Measurements from ENCODE around the gene EPS8L3.
A peak's percentile ranks its signal among the peaks of the same experiment; 100 is the strongest.

The EPS8L3 gene

DNA sequence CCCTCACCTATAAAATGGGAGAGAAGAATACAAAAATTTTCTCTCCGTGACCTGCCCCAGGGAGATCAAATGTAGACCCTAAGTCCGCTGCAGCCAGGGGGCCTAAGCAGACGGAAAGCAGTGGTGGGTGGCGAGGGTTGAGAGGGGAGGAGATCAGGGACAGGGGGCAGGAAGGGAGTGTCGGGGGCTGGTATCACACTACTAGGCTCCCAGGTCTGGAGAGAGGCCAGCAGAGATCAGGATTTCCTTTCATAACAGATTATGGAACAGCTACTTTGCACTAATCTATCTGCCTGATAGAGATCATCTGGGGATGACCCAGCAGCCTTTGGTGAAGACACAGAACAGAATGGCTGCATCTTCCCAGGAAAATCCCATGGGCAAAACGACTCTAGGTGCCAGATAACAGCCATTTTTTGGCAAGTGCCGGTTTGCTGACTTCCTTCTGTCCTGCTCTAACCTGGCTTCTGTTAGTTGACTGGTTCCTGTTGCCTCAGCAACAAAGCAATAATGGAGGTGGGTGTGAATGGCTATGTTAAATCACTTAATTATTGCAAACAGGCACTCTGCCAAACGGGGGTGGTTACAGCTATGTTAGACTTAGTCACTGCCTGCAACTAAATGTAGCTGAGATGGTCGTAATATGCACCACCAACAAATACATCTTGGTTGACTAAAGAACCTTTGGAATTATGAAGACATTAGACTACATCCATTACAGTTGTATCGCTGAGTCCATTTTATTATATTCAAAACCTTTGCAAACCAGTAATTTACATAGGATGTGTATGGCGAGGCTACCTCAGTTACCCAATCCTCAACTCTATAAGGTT is 30.0 kb upstream of the EPS8L3 start:
- DNase-seq (ENCODE audit: low spot score), result peak; percentile 44

DNA sequence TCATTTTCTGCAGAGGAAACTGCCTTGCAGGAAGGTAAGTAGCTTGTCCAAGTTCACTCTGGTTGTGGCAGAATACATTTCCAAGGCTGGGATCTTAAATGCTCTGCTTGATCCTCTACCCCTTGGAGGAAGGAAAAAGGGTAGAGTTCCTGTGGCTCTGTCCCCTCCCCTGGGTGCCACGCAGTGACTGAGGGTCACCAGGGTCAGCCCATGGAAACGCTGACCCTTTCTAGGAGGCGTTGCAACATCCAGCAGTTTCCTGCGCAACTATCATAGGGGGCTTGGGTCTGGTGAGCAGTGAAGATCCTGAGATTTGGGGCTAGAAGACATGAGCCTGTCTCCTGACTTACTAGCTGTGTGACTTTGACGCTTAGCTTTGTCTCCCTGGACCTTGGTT is 29.4 kb upstream of the EPS8L3 start:
- DNase-seq (ENCODE audit: low spot score), result no peak

DNA sequence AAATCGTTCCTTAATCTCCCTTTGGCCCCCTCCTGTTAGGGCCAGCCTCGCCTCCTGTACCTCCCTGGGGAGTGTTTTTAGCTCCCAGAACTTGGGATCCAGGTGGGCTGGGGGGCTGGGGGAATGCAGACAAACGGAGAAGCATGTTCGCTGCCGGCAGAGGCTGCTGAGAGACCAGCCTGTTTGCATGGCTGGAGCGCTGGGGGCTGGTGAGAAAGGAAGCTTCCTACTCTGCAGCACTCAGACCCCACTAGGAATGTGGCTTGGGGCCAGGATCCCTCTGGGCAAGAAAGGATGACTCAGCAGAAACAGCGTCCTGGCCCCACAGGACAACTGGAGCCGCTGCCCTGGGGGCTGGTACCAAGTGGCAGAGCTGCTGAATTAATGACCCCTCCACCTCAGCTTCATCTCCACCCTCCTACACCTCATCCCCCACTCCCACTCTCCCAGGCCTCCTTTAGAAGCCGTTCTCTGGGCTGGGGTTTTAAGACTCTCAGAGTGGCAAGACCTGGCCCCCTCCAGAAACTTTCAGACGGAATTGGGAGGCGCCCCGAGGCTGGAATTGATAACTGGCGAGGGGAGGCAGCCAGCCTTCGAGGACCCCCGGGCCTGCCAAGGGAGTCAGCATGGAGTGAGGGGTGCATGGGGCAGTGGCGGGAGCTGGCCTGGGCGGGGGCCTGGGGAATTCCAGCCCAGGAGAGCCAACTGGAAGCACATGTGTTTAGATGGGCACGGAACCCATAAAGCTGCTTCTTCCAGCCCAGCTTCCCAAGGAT is 28.5 kb upstream of the EPS8L3 start:
- peak; percentile 75 for DNase-seq (ENCODE audit: low spot score)

DNA sequence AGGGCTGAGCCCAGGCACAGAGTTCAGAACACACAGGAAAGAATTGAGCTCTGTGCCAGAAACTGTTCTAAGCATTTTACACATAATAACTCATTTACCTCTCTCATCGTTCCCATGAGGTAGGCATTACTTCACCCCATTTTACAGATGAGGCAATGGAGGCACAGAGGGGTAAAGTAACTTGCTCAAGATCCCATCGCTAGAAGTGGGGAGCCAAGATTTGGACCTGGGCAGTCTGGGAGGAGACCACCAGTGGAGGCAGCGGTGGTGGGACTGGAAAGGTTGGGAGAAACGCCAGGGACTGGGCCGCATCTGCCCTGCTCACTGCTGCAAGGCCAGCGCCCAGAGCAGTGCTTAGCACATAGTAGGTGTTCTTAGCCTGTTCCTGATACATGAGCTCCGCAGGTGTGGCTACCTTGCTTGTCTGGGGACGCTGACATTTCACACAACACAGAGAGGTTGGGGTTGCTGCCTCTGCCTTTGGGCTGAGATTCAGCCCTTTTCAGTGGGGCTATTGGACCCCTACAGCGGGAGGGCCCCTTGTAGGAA is 27.8 kb upstream of the EPS8L3 start:
- DNase-seq (ENCODE audit: low spot score), result no peak

DNA sequence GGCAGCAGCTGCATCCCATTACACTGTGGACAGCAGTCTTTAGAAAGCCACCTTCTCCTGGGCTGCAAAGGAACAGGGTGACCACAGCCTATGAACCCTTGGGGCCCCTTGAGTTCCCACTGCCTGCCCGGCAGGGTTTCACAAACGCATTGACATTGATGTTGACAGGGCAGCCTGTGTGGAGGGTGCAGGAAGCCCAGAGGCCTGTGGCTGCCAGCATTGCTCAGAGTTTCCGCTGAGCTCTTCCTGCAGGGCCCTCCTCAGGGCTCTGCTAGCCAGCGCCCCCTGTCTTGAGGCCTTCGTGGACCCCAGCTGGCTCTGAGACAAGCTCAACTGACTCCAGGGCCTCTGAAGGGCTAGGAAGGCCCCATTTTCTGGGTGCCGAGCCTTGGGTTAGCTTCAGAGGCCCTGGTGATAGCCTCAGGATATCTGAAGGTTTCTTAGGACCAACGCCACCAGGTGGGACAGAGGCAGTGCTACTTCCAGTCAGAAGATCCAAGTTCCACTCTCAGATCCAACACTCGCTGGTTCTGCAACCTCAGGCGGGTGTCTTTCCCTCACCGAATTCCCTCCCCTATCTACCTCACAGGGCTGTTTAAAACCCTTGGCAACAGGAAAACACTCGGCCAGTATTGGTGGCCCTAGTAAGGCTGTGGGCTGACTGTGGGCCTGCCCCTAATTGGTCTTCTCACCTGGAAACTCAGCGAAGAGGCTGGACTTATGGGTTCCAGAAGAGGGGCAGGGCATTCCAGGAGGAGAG is 27.2 kb upstream of the EPS8L3 start:
- peak; percentile 62 for DNase-seq (ENCODE audit: low spot score)

DNA sequence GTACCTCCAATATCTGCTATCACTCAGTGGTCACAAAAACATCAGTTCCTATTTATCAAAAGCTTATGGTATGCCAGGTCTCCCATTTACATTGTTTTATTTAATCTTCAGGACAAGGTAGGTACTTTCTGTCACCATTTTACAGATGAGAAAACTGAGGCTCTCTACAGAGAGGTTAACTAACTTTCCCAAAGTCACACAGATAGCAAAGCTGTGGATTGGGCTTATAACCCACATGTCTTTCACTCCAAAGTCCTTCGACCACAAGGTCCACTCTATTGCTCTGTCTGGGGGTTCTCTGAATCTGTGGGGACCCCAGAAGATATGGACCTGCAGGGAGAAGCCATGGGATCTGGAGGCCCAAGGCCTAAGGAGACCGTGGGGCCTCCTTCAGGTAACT is 26.6 kb upstream of the EPS8L3 start:
- DNase-seq (ENCODE audit: low spot score), result no peak

DNA sequence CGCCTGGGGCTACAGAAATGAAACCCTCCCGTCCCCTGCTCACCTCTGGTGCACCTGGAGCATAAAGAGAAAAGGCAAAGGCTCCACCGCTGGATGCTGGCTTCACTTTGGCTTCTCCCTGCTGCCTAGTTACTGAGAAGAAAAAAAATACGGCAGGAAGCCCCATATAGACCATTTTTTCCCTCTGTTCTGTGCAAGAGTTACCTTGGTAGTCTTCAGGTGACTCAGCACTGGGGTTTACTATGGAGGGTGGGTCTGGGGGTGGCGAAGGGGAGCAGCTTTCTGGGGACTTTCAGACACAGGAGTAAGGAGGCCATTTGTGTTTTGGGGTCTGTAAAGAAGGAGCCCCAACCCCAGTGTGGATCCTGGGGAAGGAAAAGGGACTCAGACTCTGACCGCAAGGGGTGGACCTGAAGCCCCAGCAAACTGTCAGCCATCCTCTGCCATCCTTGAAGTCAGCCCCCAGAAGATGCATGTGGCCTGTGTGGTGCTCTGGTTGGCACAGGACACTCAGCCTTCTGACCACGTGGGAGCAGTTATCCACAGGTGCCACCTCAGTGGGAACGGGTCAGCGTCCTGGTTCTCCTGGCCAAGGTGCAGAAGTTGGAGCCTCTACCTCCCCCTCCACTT is 25.9 kb upstream of the EPS8L3 start:
- no peak for DNase-seq (ENCODE audit: low spot score)

DNA sequence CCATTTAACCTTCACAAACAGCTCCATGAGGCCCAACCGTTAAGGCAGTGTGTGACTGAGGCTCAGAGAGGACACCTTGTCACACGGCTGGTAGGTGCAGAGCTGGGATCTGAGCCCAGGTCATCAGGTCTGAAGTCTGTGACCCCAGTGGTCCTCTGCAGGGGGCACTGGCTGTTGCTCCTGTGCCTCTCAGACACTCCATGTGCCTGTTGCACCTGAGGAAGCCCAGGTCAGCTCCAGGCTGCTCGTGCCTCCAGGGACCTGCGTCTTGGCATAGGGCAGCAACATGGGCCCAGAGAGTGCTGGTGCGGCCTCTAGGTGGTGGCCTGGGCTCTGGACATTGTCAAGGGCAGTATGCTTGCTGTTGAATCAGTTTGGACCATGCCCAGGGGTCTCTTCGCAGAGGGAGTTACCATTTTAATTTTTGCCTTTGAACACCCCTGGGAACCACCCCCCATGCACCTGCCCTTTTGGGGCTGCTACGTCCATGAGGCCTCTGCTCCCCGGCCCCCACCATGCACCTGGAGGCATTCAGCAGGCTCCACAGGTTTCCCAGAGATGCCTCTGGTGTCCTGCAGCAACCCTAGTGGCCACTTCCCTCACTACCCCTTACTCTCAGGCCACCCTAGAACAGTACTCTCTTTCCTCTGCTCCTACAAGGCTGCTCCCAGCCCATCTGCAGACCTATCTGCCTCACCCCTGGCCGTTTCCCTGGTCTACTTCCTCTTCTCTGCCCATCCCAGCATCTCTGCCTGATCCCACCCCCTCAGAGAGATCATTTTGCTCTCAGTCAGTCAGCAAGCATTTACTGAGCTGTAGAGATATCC is 25.2 kb upstream of the EPS8L3 start:
- peak; percentile 79 for DNase-seq (ENCODE audit: low spot score)

DNA sequence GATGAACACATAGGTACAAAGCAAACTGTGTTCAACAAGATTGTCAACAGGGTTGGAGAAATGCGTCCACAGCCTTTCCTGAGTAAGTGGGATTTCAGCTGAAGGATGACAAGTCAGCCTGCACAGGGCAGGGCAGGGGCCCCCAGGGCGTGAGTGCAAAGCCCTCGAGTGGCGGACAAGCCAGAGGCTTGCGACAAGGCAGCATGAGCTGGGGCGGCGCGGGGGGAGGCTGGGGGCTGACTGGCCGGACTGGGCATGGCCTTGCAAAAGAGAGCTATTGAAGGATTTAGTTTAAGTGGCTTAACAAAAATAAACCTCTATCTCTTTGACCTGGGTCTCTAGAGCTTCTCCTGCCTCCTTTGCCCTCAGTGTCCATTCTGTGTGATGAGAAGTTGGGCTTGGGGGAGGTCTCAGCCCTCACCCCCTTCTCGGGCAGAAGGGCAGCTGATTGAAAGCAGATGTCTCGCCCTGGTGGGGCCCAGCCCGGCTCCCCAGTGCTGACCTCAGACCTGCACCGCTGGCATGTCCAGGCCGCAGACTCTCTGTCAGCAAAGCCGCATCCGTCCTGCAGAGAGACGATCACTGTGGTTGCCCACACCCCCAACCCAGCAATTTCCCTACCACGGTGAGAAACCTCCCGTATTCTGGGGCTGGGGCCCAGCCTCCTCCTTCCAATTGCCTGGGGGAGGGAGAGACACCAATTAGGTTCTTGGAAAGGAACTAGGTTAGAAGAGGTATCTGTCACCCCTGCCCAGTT is 24.3 kb upstream of the EPS8L3 start:
- no peak for DNase-seq (ENCODE audit: low spot score)

DNA sequence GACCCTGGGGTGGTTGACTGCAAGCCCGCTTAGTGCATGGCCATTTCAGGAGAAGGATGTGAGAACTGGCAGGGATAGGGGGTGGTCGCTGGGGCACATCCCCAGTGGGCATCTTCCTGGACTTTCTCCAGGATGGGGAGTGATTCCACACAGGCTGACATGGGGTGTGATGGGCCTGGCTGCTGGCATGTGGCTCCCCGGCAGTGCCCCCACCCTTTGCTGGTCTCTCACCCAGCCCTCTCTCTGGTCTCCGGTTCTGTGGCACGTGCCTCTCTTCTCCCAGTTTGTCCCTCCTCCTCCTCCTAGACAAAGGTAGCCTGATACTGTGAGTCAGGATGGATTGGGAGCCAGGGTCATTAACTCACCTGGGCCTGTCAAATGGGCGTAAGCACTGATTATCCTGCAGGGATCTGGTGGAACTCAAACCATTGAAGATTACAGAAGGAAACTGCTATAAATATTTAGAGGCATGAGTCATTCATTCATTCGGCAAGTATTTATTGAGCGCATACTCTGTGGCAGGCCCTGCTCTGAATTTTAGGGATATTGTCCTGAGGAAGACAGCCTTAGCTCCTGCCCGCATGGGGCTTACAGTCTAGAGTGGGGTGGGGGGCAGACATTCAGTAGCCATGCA is 23.6 kb upstream of the EPS8L3 start:
- DNase-seq (ENCODE audit: low spot score), result no peak

DNA sequence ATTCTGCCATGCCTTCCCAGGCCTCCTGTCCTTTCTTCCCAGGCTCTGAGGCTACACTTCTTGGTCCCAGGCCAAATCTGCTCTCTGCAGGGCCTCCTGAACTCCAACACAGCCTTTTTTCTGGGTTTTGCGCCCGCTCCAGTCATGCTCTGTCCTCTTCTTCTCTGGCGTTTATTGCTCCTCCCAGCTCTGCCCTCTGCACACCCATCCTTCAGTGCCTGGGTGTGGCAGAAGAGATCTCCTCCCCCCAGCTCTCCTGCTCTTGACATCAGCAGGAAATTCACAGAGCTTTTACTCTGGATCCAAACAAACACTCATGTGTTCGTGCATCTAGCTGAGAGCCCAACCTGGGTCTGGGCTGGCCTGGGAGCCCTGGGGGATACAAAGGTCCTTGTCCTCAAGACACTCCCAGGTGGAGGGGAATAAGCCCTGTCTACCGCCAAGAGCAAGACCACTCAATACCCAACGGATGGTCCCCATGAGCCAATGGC is 22.9 kb upstream of the EPS8L3 start:
- no peak for DNase-seq (ENCODE audit: low spot score)

DNA sequence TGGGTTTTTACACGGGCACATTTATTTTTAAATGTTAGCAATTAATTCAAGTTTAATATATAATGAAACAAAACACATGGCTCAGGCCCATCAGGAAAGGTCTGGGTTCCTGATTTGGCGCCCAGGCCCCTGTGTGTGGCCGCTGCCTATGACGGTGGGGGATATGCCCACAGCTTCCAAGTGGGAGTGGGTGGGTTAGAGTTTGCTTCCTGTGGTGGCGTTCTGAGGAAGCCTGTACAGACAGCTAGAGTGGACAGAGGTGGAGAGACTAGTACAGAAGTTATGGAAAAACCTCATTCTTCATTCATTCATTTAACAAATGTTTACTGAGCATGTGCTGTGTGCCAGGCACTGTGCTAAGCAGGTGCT is 22.4 kb upstream of the EPS8L3 start:
- DNase-seq (ENCODE audit: low spot score), result no peak

DNA sequence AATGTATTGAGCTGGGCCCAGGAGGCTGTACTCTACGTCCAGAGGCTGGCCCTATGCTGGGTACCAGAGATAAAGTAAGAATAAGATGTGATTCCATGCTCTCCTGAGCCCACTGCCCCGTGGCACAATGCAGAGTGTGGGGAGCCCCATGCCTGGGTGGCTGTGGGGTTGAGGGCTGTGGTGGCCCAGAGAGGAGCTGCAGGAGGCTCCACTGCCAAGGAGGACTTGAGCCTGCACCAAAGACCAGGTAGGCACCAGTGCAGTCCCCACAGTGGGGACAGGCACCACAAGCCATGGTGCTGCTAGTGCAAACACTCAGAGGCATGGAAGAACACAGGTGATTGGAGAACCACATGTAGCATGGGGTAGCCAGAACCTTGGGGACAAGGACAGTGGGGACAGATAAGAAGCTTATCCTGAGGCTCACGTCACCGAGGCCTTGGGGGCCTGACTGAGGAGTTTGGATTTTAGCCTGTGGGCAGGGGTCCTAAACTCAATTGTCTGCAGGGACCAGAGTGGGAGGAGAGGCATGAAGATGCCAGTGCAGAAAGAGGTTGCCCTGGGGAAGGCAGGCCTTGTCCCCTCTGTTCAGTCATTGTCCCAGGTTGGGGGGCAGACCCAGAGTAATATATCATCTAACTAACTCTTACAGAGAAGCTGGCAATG is 21.9 kb upstream of the EPS8L3 start:
- no peak for DNase-seq (ENCODE audit: low spot score)

DNA sequence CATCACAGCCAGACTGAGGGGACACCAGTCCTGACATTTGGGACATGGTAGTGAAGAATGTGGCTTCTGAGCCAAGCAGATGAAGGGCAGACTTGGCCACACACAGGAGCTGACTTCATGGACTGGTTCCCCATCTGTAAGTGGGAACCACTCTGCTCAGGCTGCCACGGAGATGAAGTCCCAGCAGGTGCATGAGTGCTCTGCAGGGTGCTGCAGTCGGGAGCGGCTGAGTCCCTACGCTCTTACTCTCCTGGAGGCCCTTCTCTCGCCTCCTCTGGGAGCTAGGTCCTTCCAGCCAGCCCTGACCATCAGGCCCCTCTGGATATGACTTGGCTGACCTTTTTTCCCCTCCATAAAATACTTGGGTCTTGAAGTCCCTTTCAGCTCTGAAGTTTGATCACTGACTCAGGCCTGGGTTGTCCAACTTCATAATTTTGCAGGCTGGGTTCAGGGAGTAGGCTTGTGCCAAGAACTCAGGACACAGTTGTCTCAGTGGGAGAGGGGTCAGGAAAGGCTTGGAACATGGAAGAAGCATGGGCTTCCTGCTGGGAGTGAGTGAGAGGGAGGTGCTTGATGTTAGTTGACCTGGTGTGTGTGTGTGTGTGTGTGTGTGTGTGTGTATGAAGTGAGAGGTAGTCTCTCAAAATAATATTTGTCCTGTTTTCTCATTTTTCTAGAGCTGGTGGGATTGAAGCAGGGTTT is 21.0 kb upstream of the EPS8L3 start:
- DNase-seq (ENCODE audit: low spot score), result no peak

DNA sequence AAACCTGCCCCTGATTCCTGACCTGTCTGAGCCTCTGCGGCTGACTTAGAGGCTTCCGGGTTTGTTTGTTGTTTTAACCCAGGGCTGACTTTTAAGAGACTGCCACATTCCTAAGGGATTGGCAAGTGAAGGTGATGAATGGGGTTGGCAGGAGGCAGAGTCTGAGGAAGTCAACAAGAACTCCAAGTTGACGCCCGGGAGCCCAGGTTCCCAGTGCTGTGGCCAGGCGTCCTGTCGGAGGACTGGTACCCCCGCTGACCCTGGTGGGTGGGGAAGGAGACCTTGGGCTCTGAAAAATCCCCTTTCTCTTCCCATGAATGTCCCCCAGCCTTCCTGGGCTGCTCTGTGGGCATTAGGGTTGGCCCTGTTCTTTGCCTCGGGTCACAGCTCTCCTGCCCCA is 19.7 kb upstream of the EPS8L3 start:
- DNase-seq (ENCODE audit: low spot score), result peak; percentile 58

DNA sequence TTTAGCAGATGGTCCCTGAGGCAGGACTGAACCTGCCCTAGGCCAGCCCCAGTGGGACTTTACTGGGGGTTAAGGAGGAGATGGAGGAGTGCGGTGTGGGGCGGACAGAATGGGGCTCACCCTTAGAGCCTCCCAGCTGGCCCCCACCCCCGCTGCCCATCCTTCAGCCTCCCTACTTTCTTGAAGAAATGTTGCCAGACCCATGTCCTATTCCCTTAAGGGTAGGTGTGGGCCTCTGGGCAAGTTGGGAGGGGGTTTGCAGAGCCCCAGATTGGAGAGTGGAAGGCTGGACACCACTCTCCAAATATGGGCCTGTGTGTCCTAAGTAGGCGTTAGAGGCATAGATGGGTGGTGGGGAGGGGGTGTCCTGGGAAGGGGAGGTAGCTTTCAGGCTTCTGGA is 19.2 kb upstream of the EPS8L3 start:
- DNase-seq (ENCODE audit: low spot score), result no peak

DNA sequence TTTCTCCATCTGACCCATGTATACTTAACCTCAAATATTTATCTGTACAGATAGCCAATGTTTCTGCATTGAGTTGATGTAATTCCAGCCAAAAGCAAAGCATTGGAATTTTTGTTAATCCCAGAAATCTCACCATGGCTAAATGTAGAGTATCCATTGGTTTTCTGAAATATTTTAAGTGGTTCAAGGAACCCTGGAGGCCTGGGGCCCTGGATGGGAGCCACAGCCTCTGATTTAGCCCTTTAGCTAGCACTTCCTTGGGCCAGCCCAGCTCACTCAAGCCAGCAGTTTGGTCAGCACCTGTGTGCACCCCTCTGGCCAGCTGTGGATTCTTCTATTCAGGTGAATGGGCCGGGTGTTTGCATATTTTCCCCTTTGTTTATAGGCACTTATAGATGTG is 18.8 kb upstream of the EPS8L3 start:
- DNase-seq (ENCODE audit: low spot score), result no peak

DNA sequence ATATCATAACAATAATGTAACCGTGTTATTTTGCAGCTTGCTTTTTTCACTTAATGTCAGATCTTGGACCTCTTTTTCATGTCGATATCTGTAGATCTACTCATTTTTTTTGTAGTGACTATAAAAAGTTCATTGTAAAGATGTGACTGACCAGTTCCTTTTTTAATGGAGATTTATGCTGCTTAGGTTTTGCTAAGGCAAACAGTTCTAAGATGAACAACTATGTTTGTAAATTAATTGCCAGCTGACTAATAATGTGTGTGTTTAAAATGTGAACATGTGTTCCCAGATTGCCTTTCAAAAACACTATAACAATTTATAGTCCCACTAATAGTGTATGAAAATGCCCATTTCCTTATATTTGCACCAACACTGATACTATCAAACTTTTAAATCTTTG is 18.1 kb upstream of the EPS8L3 start:
- DNase-seq (ENCODE audit: low spot score), result no peak

DNA sequence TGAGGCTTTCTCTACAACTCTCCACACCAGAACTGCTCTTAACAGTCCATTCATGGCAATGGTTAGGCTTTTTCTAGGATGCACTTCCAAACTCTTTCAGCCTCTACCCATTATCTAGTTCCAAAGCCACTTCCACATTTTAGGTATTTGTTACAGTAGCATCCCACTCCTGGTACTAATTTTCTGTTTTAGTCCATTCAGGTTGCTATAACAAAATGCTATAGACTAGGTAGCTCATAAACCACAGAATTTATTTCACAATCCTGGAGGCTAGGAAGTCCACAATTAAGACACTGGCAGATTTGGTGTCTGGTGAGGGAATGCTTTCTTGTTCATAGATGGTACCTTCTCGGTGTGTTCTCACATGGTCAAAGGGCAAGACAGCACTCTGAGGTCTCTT is 17.3 kb upstream of the EPS8L3 start:
- DNase-seq (ENCODE audit: low spot score), result no peak
